NCI-H1694 treated with DMSO at 0.1 percent for 48 hours (cell line): Measurements from ENCODE around the gene MAD1L1.

Source experiments
- DNase-seq: peaks from one replicate; lab custom pipeline; 2025; lab: John Stamatoyannopoulos, UW

MAD1L1 gene

GRCh38 chr7:2258661-2259365 is 26.1 kb upstream of the MAD1L1 start:
- no peak for DNase-seq

GRCh38 chr7:2257651-2258050 is 24.9 kb upstream of the MAD1L1 start:
- DNase-seq: no peak

GRCh38 chr7:2257046-2257551 is 24.4 kb upstream of the MAD1L1 start:
- no peak for DNase-seq

- no peak for DNase-seq
Measured at GRCh38 chr7:2256306-2257045, 23.7 kb upstream of the MAD1L1 start.

GRCh38 chr7:2255145-2256139 is 22.7 kb upstream of the MAD1L1 start:
- DNase-seq: no peak

GRCh38 chr7:2254429-2255144 is 21.8 kb upstream of the MAD1L1 start:
- DNase-seq: no peak

GRCh38 chr7:2253525-2254244 is 20.9 kb upstream of the MAD1L1 start:
- DNase-seq: no peak

- no peak for DNase-seq
Measured at GRCh38 chr7:2253021-2253420, 20.3 kb upstream of the MAD1L1 start.

- DNase-seq: no peak
Measured at GRCh38 chr7:2251841-2252771, 19.4 kb upstream of the MAD1L1 start.

GRCh38 chr7:2251381-2251780 is 18.6 kb upstream of the MAD1L1 start:
- no peak for DNase-seq

GRCh38 chr7:2249744-2250323 is 17.1 kb upstream of the MAD1L1 start:
- DNase-seq: no peak

- no peak for DNase-seq
Measured at GRCh38 chr7:2248984-2249694, 16.4 kb upstream of the MAD1L1 start.

- peak; percentile 8 for DNase-seq
Measured at GRCh38 chr7:2247141-2247995, 14.6 kb upstream of the MAD1L1 start.

GRCh38 chr7:2245883-2246675 is 13.3 kb upstream of the MAD1L1 start:
- DNase-seq: no peak

GRCh38 chr7:2244404-2244995 is 11.8 kb upstream of the MAD1L1 start:
- DNase-seq: no peak

- DNase-seq: no peak
Measured at GRCh38 chr7:2243458-2243857, 10.7 kb upstream of the MAD1L1 start.
